OCI-LY3 (cell line): ENCODE measurements around the gene SBNO2.

Source experiments
- CTCF ChIP-seq: fragments of 200-600, 300-600 bp; sonication (generic); IDR thresholded peaks from 2 replicates; pipeline ENCODE4 v1.5.1; 2014; ENCODE audit warnings: antibody characterized with exemption, low read length, low read depth
- EZH2phosphoT487 ChIP-seq: fragments of 200-600 bp; shearing (Covaris generic); IDR thresholded peaks from 2 replicates; pipeline ENCODE4 v1.6.1; 2018; ENCODE audit warnings: antibody characterized with exemption, mixed run types, low read depth

- TF ChIP-seq CTCF (no peak), EZH2phosphoT487 (no peak)
Measured at GRCh38 chr19:1138121-1138520, 35.9 kb downstream of the SBNO2 start.
